H1 (cell line): ENCODE measurements around the gene NAP1L5. TPM values are rescaled to one million over a fixed set of nuclear protein-coding genes. Genes with fewer than 3 reads are reported as not detected.

Experiments
- CTCF ChIA-PET: fragments of 300-600 bp; sonication (Branson Sonifier 250); formaldehyde crosslinking; loops from one replicate; lab custom pipeline; 2021; ENCODE audit not compliant: partially characterized antibody; lab: Charles Lee
- POLR2A ChIA-PET: fragments of 300-600 bp; sonication (Branson Sonifier 250); formaldehyde crosslinking; loops from one replicate; lab custom pipeline; 2021; ENCODE audit warnings: inconsistent platforms; ENCODE audit not compliant: partially characterized antibody; lab: Charles Lee
- DNase-seq, 2 experiments: peaks; one replicate each; pipeline versions ENCODE4 v3.0.0 to v3.0.0-alpha.2; 2010 to 2022; ENCODE audit warnings: low spot score in 2 of 2, low read depth in 1 of 2, mixed read lengths in 1 of 2
- FAIRE-seq: peaks from 2 replicates; lab custom pipeline; 2011; peaks lifted over from hg19 to GRCh38; lab: Jason Lieb, UNC
- H2AFZ ChIP-seq: 2 replicates; pipeline ENCODE4 v1.8.1; 2012; ENCODE audit warnings: low read length, inconsistent platforms
- H2AK5ac ChIP-seq: 2 replicates; pipeline ENCODE4 v1.6.1; 2013; ENCODE audit warnings: low read depth, low read length
- H2BK120ac ChIP-seq: replicated peaks from 2 replicates; pipeline ENCODE3; 2013; ENCODE audit warnings: low read depth, low read length, inconsistent platforms
- H2BK12ac ChIP-seq: 2 replicates; pipeline ENCODE4 v1.6.1; 2013; ENCODE audit warnings: low read depth, low read length
- H2BK15ac ChIP-seq: 2 replicates; pipeline ENCODE4 v1.6.1; 2013; ENCODE audit warnings: low read length
- H2BK20ac ChIP-seq: 2 replicates; pipeline ENCODE4 v1.6.1; 2013; ENCODE audit warnings: low read length
- H2BK5ac ChIP-seq: 2 replicates; pipeline ENCODE4 v1.6.1; 2013; ENCODE audit warnings: low read depth, low read length
- H3K14ac ChIP-seq: 2 replicates; pipeline ENCODE4 v1.6.1; 2013; ENCODE audit warnings: inconsistent platforms; ENCODE audit not compliant: insufficient read length
- H3K18ac ChIP-seq: 2 replicates; pipeline ENCODE4 v1.6.1; 2013; ENCODE audit warnings: low read length; ENCODE audit errors: extremely low read depth
- H3K23ac ChIP-seq: 2 replicates; pipeline ENCODE4 v1.6.1; 2013; ENCODE audit warnings: inconsistent platforms; ENCODE audit not compliant: insufficient read length
- H3K23me2 ChIP-seq: 2 replicates; pipeline ENCODE4 v1.6.1; 2013; ENCODE audit warnings: low read depth, low read length
- H3K27ac ChIP-seq: 2 replicates; pipeline ENCODE4 v1.6.1; 2011; ENCODE audit warnings: low read depth, low read length, inconsistent platforms
- H3K27me3 ChIP-seq, 4 experiments: replicated peaks in 1 of 4; 1 replicate in 1 of 4; 2 replicates in 3 of 4; pipeline versions ENCODE4 v1.6.1 to v1.8.1; 2011 to 2013; ENCODE audit warnings: low read length in 3 of 4, mild to moderate bottlenecking in 3 of 4, inconsistent platforms in 2 of 4, mixed read lengths in 2 of 4, moderate library complexity in 1 of 4; ENCODE audit not compliant: control insufficient read depth in 3 of 4, insufficient read depth in 3 of 4; ENCODE audit errors: extremely low read depth in 1 of 4
- H3K36me3 ChIP-seq, 4 experiments: 2 replicates each; pipeline versions ENCODE4 v1.6.1 to v1.8.1; 2011 to 2013; ENCODE audit warnings: mild to moderate bottlenecking in 4 of 4, low read length in 3 of 4, moderate library complexity in 2 of 4, control low read depth in 1 of 4, inconsistent platforms in 1 of 4; ENCODE audit not compliant: insufficient read depth in 4 of 4, control insufficient read depth in 2 of 4
- H3K4ac ChIP-seq: replicated peaks from 2 replicates; pipeline ENCODE3; 2013; ENCODE audit warnings: low read length, low read depth, mixed read lengths, inconsistent platforms; ENCODE audit not compliant: insufficient read length
- H3K4me1 ChIP-seq, 4 experiments: replicated peaks in 1 of 4; 1 replicate in 1 of 4; 2 replicates in 3 of 4; pipeline versions ENCODE4 v1.6.1 to v1.8.1; 2011 to 2013; ENCODE audit warnings: low read length in 3 of 4, inconsistent platforms in 2 of 4, mixed read lengths in 1 of 4; ENCODE audit not compliant: insufficient read depth in 4 of 4, control insufficient read depth in 3 of 4
- H3K4me2 ChIP-seq, 2 experiments: 2 replicates each; pipeline versions ENCODE4 v1.6.1 to v1.8.1; 2011 to 2013; ENCODE audit warnings: low read depth in 2 of 2, low read length in 2 of 2, control low read depth in 1 of 2, inconsistent platforms in 1 of 2, mild to moderate bottlenecking in 1 of 2; ENCODE audit not compliant: insufficient read depth in 1 of 2
- H3K4me3 ChIP-seq, 4 experiments: fragments of 200-600, 300-600 bp in 1 of 4; sonication (generic), shearing (Covaris generic), sonication (Bioruptor Twin) in 1 of 4; 2 replicates each; pipeline versions ENCODE4 v1.5.1 to v1.8.1; 2011 to 2016; ENCODE audit warnings: low read length in 4 of 4, low read depth in 3 of 4, control low read depth in 2 of 4, inconsistent platforms in 2 of 4, mild to moderate bottlenecking in 2 of 4, mixed read lengths in 1 of 4, moderate library complexity in 1 of 4; ENCODE audit not compliant: insufficient read depth in 2 of 4; ENCODE audit errors: extremely low read depth in 1 of 4
- H3K56ac ChIP-seq: replicated peaks from 2 replicates; pipeline ENCODE3; 2013; ENCODE audit warnings: low read depth, mild to moderate bottlenecking, mixed read lengths, low read length, inconsistent platforms; ENCODE audit not compliant: insufficient read length
- H3K79me1 ChIP-seq: 2 replicates; pipeline ENCODE4 v1.6.1; 2013; ENCODE audit warnings: low read depth, low read length, control low read depth
- H3K79me2 ChIP-seq, 2 experiments: 2 replicates each; pipeline versions ENCODE4 v1.6.1 to v1.8.1; 2012 to 2013; ENCODE audit warnings: low read length in 2 of 2, mild to moderate bottlenecking in 2 of 2, inconsistent platforms in 1 of 2; ENCODE audit not compliant: insufficient read depth in 2 of 2, control insufficient read depth in 1 of 2
- H3K9ac ChIP-seq, 4 experiments: replicated peaks in 1 of 4; 1 replicate in 1 of 4; 2 replicates in 3 of 4; pipeline versions ENCODE4 v1.6.1 to v1.8.1; 2011 to 2013; ENCODE audit warnings: low read depth in 3 of 4, low read length in 3 of 4, control low read depth in 2 of 4, mild to moderate bottlenecking in 2 of 4, moderate library complexity in 2 of 4, inconsistent platforms in 1 of 4; ENCODE audit errors: extremely low read depth in 1 of 4
- H3K9me3 ChIP-seq, 2 experiments: 2 replicates each; pipeline versions ENCODE4 v1.6.1 to v1.8.1; 2012 to 2013; ENCODE audit warnings: mild to moderate bottlenecking in 2 of 2, moderate library complexity in 2 of 2, control low read depth in 1 of 2, inconsistent platforms in 1 of 2, low read depth in 1 of 2, low read length in 1 of 2, mixed read lengths in 1 of 2; ENCODE audit not compliant: insufficient read depth in 2 of 2
- H4K20me1 ChIP-seq, 2 experiments: replicated peaks in 1 of 2; 2 replicates each; pipeline versions ENCODE3 to v1.8.1; 2011 to 2013; ENCODE audit warnings: inconsistent platforms in 2 of 2, low read length in 2 of 2, mild to moderate bottlenecking in 1 of 2; ENCODE audit not compliant: insufficient read depth in 2 of 2, control insufficient read depth in 1 of 2
- H4K5ac ChIP-seq: 2 replicates; pipeline ENCODE4 v1.6.1; 2013; ENCODE audit warnings: low read length, low read depth, mixed read lengths, inconsistent platforms; ENCODE audit not compliant: insufficient read length
- H4K8ac ChIP-seq: 2 replicates; pipeline ENCODE4 v1.8.0; 2013; ENCODE audit warnings: mild to moderate bottlenecking, moderate library complexity, low read length, inconsistent platforms; ENCODE audit not compliant: insufficient read depth; ENCODE audit errors: extremely low read depth
- H4K91ac ChIP-seq: replicated peaks from 2 replicates; pipeline ENCODE3; 2013; ENCODE audit warnings: low read length, mixed read lengths, inconsistent platforms; ENCODE audit not compliant: insufficient read length
- BRCA1 ChIP-seq: IDR thresholded peaks from 2 replicates; pipeline ENCODE4 v1.6.1; 2012; ENCODE audit warnings: low read depth, low read length, improper control_type of control experiment
- PHF8 ChIP-seq: fragments of 200-600 bp; sonication (generic); conservative IDR thresholded peaks from 2 replicates; pipeline ENCODE4 v1.7.1; 2012; ENCODE audit warnings: low read depth, mild to moderate bottlenecking, inconsistent platforms, low read length, moderate library complexity
- POLR2A ChIP-seq, 2 experiments: IDR thresholded peaks; 1 replicate in 1 of 2; 2 replicates in 1 of 2; pipeline ENCODE4 v1.6.1; 2011; ENCODE audit warnings: low read depth in 2 of 2, low read length in 2 of 2, mild to moderate bottlenecking in 2 of 2; ENCODE audit errors: control extremely low read depth in 1 of 2
- RFX5 ChIP-seq: IDR thresholded peaks from 2 replicates; pipeline ENCODE4 v1.6.1; 2011; ENCODE audit warnings: low read depth, low read length, improper control_type of control experiment, borderline replicate concordance
- SAP30 ChIP-seq: fragments of 300-600 bp; sonication (generic); IDR thresholded peaks from 2 replicates; pipeline ENCODE4 v1.7.1; 2012; ENCODE audit warnings: low read length, moderate library complexity, mild to moderate bottlenecking, inconsistent platforms; ENCODE audit not compliant: insufficient read depth, insufficient replicate concordance
- SP4 ChIP-seq: IDR thresholded peaks from 2 replicates; pipeline ENCODE4 v1.6.1; 2012; ENCODE audit warnings: low read length, inconsistent platforms
- TBP ChIP-seq: IDR thresholded peaks from 2 replicates; pipeline ENCODE4 v1.6.1; 2011; ENCODE audit warnings: low read depth, low read length, improper control_type of control experiment
- WGBS, 2 experiments: shearing (Covaris generic) in 1 of 2; methylation state at CpG; one replicate each; pipeline versions ENCODE4 v1.1.6 to v1.1.7; 2013 to 2015; ENCODE audit warnings: low lambda C conversion rate in 2 of 2, mixed read lengths in 2 of 2, inconsistent platforms in 1 of 2, low coverage in 1 of 2, missing lambda C conversion rate in 1 of 2; ENCODE audit not compliant: insufficient replicate concordance in 2 of 2, insufficient coverage in 1 of 2, insufficient read length in 1 of 2; ENCODE audit errors: extremely low coverage in 1 of 2, missing lambda C conversion rate in 1 of 2; 5-methylcytosine and 5-hydroxymethylcytosine counted together
- polyA plus RNA-seq, 7 experiments: library from polyadenylated mRNA; depleted of rRNA in 3 of 7; stranded (reverse) in 5 of 7; unstranded in 2 of 7; fragments of >200 nt in 5 of 7; fragments of 200-250 nt in 2 of 7; gene quantifications; 1 replicate in 5 of 7; 2 replicates in 1 of 7; 4 replicates in 1 of 7; pipeline versions ENCODE4 v1.2.1 to v1.2.3, GENCODE V29; 2011 to 2013; ENCODE audit warnings: missing spikeins in 2 of 7, mixed read lengths in 2 of 7
- total RNA-seq: library from RNA; stranded (reverse); fragmentation: NEBNext Ultra II Directional; extraction: Animal tissue kit (Norgen Biotek cat#: 25700); gene quantifications from 2 replicates; pipeline ENCODE4 v1.2.1, GENCODE V29; 2021
- TF ChIP-seq, protein P1 (sequence below): IDR thresholded peaks from 2 replicates; pipeline ENCODE4 v1.6.1; 2011; ENCODE audit warnings: low read length, improper control_type of control experiment
- TF ChIP-seq, protein P2 (sequence below): IDR thresholded peaks from 2 replicates; pipeline ENCODE4 v1.6.1; 2012; ENCODE audit warnings: low read length, inconsistent platforms

The NAP1L5 gene
- total and polyA plus RNA-seq, 2 of the 8 experiments (the other 6 are each of a cell fraction or from before 2014, with no cell fraction given), result 1.3 to 2.7 TPM

DNA sequence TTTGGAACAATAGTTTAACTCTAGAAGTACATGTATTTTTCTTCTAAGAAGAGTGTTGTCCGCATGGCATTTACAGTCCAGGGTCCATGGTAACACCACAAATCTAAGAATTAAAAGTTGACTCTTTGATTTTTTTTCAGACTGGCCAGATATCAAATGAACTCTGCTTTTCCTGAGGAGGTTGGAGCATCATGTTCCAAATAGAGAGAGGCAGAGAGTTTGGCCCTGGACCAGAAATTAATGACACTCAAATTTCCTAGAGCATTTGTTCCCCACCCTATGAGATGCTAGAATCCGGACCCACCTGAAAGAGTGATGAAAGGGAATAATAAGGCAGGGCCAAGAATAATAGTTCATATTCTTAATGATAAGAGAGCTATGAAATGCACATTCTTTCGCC, 47.0 kb upstream of the NAP1L5 start:
- no peak overlapping the region for H2BK5ac ChIP-seq
- ChIA-PET CTCF (interaction anchor here (0.9 kb wide), 1 partner anchor 58 kb away, joined by 3 read pairs; no protein-coding TSS in a partner anchor), POLR2A (interaction anchor here (0.6 kb wide), 1 partner anchor 47 kb away, joined by 4 read pairs; no protein-coding TSS in a partner anchor)
- no peak overlapping the region for H2AFZ ChIP-seq
- H4K8ac ChIP-seq, result no peak overlapping the region
- H3K4me2 ChIP-seq, result no peak overlapping the region
- no peak overlapping the region for H2BK12ac ChIP-seq
- no peaks in the 10 kb centered on the region for H3K79me2 ChIP-seq
- H3K14ac ChIP-seq, result no peak overlapping the region
- no peak overlapping the region for H4K91ac ChIP-seq
- H2BK120ac ChIP-seq, result no peak overlapping the region
- H3K27ac ChIP-seq, result no peak overlapping the region
- no peak for FAIRE-seq
- no peak overlapping the region for H2BK20ac ChIP-seq
- no peak overlapping the region for H3K23ac ChIP-seq
- no peaks in the 10 kb centered on the region for H3K9me3 ChIP-seq
- no peak overlapping the region for H3K9ac ChIP-seq
- no peak overlapping the region for H3K4ac ChIP-seq
- no peak overlapping the region for H2AK5ac ChIP-seq
- H3K18ac ChIP-seq, result no peak overlapping the region
- no peak overlapping the region for H3K56ac ChIP-seq
- no peak overlapping the region for H4K5ac ChIP-seq
- no peak for DNase-seq
- H3K27me3 ChIP-seq, result no peaks in the 10 kb centered on the region
- no peaks in the 10 kb centered on the region for H3K23me2 ChIP-seq
- no peak overlapping the region for H2BK15ac ChIP-seq
- 98% methylated on average over 3 of the region's 3 CpGs; no CpG with 5 or more reads in 1 of the 2 experiments for WGBS, 2 experiments
- no peaks in the 10 kb centered on the region for H3K79me1 ChIP-seq
- H4K20me1 ChIP-seq, result no peaks in the 10 kb centered on the region
- H3K4me3 ChIP-seq, result no peak overlapping the region
- H3K36me3 ChIP-seq, result peaks cover 2 to 20% (median 16%) of the 10 kb centered on the region in 4 experiments; a peak in 6 of 8 replicates
- peaks cover 0 to 3% (median 0%) of the 10 kb centered on the region in 4 experiments; a peak in 2 of 7 replicates for H3K4me1 ChIP-seq
- TF ChIP-seq BRCA1, result no peak
- no peak for TF ChIP-seq SP4
- no peak for TF ChIP-seq SAP30
- TF ChIP-seq PHF8, result no peak
- TF ChIP-seq POLR2A (IDR thresholded peaks at IDR 0.05; ENCODE audit: control extremely low read depth in 1 of 2, low read depth in 2 of 2, low read length in 2 of 2), result no peak
- TF ChIP-seq, protein P1, sequence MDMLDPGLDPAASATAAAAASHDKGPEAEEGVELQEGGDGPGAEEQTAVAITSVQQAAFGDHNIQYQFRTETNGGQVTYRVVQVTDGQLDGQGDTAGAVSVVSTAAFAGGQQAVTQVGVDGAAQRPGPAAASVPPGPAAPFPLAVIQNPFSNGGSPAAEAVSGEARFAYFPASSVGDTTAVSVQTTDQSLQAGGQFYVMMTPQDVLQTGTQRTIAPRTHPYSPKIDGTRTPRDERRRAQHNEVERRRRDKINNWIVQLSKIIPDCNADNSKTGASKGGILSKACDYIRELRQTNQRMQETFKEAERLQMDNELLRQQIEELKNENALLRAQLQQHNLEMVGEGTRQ, result no peak
- no peak for TF ChIP-seq TBP
- TF ChIP-seq, protein P2, sequence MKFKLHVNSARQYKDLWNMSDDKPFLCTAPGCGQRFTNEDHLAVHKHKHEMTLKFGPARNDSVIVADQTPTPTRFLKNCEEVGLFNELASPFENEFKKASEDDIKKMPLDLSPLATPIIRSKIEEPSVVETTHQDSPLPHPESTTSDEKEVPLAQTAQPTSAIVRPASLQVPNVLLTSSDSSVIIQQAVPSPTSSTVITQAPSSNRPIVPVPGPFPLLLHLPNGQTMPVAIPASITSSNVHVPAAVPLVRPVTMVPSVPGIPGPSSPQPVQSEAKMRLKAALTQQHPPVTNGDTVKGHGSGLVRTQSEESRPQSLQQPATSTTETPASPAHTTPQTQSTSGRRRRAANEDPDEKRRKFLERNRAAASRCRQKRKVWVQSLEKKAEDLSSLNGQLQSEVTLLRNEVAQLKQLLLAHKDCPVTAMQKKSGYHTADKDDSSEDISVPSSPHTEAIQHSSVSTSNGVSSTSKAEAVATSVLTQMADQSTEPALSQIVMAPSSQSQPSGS, result no peak
- TF ChIP-seq RFX5, result no peak
